HEK293 (cell line): Measurements from ENCODE around the gene HNRNPUL2.
"Not testable (repeated sequence)": the region's sequence is repeated elsewhere in the genome, so short reads cannot be mapped to it uniquely, and the experiment has no call there.

Source experiments
- CTCF ChIA-PET: fragments of 350-600 bp; formaldehyde crosslinking; extraction: SDS; loops from one replicate; lab custom pipeline; 2021; ENCODE audit warnings: antibody characterized with exemption; lab: Yijun Ruan, JAX
- POLR2A ChIA-PET: fragments of 300-600 bp; formaldehyde crosslinking; extraction: SDS; loops from one replicate; lab custom pipeline; 2020; ENCODE audit warnings: antibody characterized with exemption, inconsistent platforms; lab: Yijun Ruan, JAX
- H3K27ac ChIP-seq: fragments of 200-500 bp; sonication (Bioruptor generic); 2 replicates; pipeline ENCODE4 v1.5.1; 2014; ENCODE audit warnings: low read depth, low read length, control low read depth, inconsistent platforms; ENCODE audit errors: extremely low read depth
- H3K36me3 ChIP-seq, 2 experiments: fragments of 200-500 bp in 1 of 2; sonication (Bioruptor generic) in 1 of 2; 1 replicate in 1 of 2; 2 replicates in 1 of 2; pipeline ENCODE4 v1.5.1; 2014 to 2017; ENCODE audit warnings: inconsistent platforms in 2 of 2, low read length in 2 of 2; ENCODE audit not compliant: control insufficient read depth in 2 of 2, insufficient read depth in 1 of 2
- H3K4me1 ChIP-seq: fragments of 200-500 bp; sonication (Bioruptor generic); 2 replicates; pipeline ENCODE4 v1.5.1; 2014; ENCODE audit warnings: mild to moderate bottlenecking, low read length, inconsistent platforms; ENCODE audit not compliant: control insufficient read depth, insufficient read depth
- H3K4me3 ChIP-seq: 2 replicates; pipeline ENCODE4 v1.5.1; 2011; ENCODE audit warnings: low read depth, mild to moderate bottlenecking, control low read depth, low read length, moderate library complexity
- H3K9me3 ChIP-seq: fragments of 200-500 bp; sonication (Bioruptor generic); 2 replicates; pipeline ENCODE4 v1.5.1; 2014; ENCODE audit warnings: low read depth, low read length, inconsistent platforms; ENCODE audit not compliant: control insufficient read depth, insufficient read depth
- ELK4 ChIP-seq: IDR thresholded peaks from 2 replicates; pipeline ENCODE4 v1.6.1; 2011; ENCODE audit warnings: mild to moderate bottlenecking, low read depth, low read length, borderline replicate concordance
- GFI1B ChIP-seq: fragments of 450-650 bp; formaldehyde crosslinking; IDR thresholded peaks from 2 replicates; pipeline ENCODE4 v1.5.1; 2016; ENCODE audit warnings: missing biosample characterization, missing genetic modification characterization
- HOXA7 ChIP-seq: sonication (generic); formaldehyde crosslinking; IDR thresholded peaks from 2 replicates; pipeline ENCODE4 v1.8.1; 2022; ENCODE audit warnings: missing genetic modification reagents, borderline replicate concordance
- MYNN ChIP-seq: fragments of 450-650 bp; formaldehyde crosslinking; IDR thresholded peaks from 2 replicates; pipeline ENCODE4 v1.5.1; 2016; ENCODE audit warnings: missing biosample characterization, missing genetic modification characterization, borderline replicate concordance
- ZBTB26 ChIP-seq: fragments of 450-650 bp; formaldehyde crosslinking; optimal IDR thresholded peaks from 2 replicates; pipeline ENCODE3; 2016; ENCODE audit warnings: missing biosample characterization, mild to moderate bottlenecking, missing genetic modification characterization
- ZBTB44 ChIP-seq: fragments of 450-650 bp; IDR thresholded peaks from 2 replicates; pipeline ENCODE4 v1.5.1; 2018; ENCODE audit warnings: missing biosample characterization, mild to moderate bottlenecking, missing genetic modification characterization
- ZNF133 ChIP-seq: fragments of 450-650 bp; formaldehyde crosslinking; IDR thresholded peaks from 2 replicates; pipeline ENCODE4 v1.5.1; 2016; ENCODE audit warnings: missing biosample characterization, missing genetic modification characterization
- ZNF155 ChIP-seq: fragments of 450-650 bp; formaldehyde crosslinking; IDR thresholded peaks from 2 replicates; pipeline ENCODE4 v1.5.1; 2016; ENCODE audit warnings: missing biosample characterization, missing genetic modification characterization
- ZNF433 ChIP-seq: fragments of 450-650 bp; formaldehyde crosslinking; IDR thresholded peaks from 2 replicates; pipeline ENCODE4 v1.5.1; 2016; ENCODE audit warnings: missing biosample characterization, missing genetic modification characterization, low read depth
- ZNF449 ChIP-seq: fragments of 450-650 bp; formaldehyde crosslinking; IDR thresholded peaks from 2 replicates; pipeline ENCODE4 v1.5.1; 2017; ENCODE audit warnings: missing biosample characterization, mild to moderate bottlenecking, missing genetic modification characterization, moderate library complexity
- ZNF558 ChIP-seq: fragments of 450-650 bp; formaldehyde crosslinking; IDR thresholded peaks from 2 replicates; pipeline ENCODE4 v1.5.1; 2016; ENCODE audit warnings: missing biosample characterization, missing genetic modification characterization
- ZNF626 ChIP-seq: fragments of 450-650 bp; sonication (Bioruptor Pico); formaldehyde crosslinking; IDR thresholded peaks from 2 replicates; pipeline ENCODE4 v1.5.1; 2018; ENCODE audit warnings: missing biosample characterization, missing genetic modification characterization, inconsistent platforms
- ZNF707 ChIP-seq: fragments of 450-650 bp; formaldehyde crosslinking; IDR thresholded peaks from 2 replicates; pipeline ENCODE4 v1.5.1; 2016; ENCODE audit warnings: missing biosample characterization, missing genetic modification characterization
- ZNF747 ChIP-seq: fragments of 450-650 bp; formaldehyde crosslinking; IDR thresholded peaks from 2 replicates; pipeline ENCODE4 v1.5.1; 2016; ENCODE audit warnings: missing biosample characterization, missing genetic modification characterization
- ZSCAN5A ChIP-seq: fragments of 450-650 bp; formaldehyde crosslinking; IDR thresholded peaks from 2 replicates; pipeline ENCODE4 v1.5.1; 2016; ENCODE audit warnings: missing biosample characterization, missing genetic modification characterization

The HNRNPUL2 gene

GRCh38 chr11:62752177-62752785 lies 25.0 kb upstream of the HNRNPUL2 start:
- POLR2A ChIA-PET: interaction anchor here (0.5 to 2.6 kb wide), 4 partner anchors 9 to 159 kb away, joined by 3 to 28 read pairs (median 6); partner anchors contain the start of gene POLR2G
- H3K4me1 ChIP-seq: no peaks in the 10 kb centered on the region
- CTCF ChIA-PET: interaction anchor here (0.8 to 2.1 kb wide), 4 partner anchors 17 to 132 kb away, joined by 3 to 11 read pairs (median 4); no protein-coding TSS in a partner anchor
- H3K9me3 ChIP-seq: no peaks in the 10 kb centered on the region
- no peak for TF ChIP-seq ZNF433 (tag by site-specific recombination)
- no peak for TF ChIP-seq ZNF558 (tag by site-specific recombination)
- TF ChIP-seq ZNF155 (tag by site-specific recombination): no peak
- no peak for TF ChIP-seq MYNN (tag by site-specific recombination)
- TF ChIP-seq ZNF747 (tag by site-specific recombination): no peak
- TF ChIP-seq ZNF133: no peak
- TF ChIP-seq ZSCAN5A (tag by site-specific recombination): no peak
- TF ChIP-seq ZBTB26 (tag by site-specific recombination): no peak
- TF ChIP-seq GFI1B (tag by site-specific recombination): no peak
- TF ChIP-seq ZNF626 (tag by site-specific recombination): no peak
- H3K36me3 ChIP-seq: peaks cover 0 to 18% of the 10 kb centered on the region in 2 experiments; a peak in 2 of 3 replicates
- no peak overlapping the region for H3K27ac ChIP-seq
- no peak overlapping the region for H3K4me3 ChIP-seq

DNA sequence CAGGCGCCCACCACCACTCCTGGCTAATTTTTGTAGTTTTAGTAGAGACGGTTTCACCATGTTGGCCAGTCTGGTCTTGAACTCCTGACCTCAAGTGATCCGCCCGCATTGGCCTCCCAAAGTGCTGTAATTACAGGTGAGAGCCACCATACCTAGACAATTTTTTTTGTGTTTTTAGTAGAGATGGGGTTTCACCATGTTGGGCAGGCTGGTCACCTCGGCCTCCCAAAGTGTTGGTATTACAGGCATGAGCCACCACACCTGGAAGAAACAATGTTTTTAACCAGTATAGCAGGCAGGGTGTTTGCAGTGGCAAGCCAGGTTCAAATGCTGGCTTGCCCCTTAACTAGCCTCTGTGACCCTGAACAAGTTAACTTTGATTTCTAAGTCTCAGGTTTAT lies 22.7 kb upstream of the HNRNPUL2 start:
- H3K4me3 ChIP-seq, H3K4me1 ChIP-seq, H3K9me3 ChIP-seq, H3K27ac ChIP-seq: not testable (repeated sequence)
- ChIA-PET POLR2A (interaction anchor here (0.7 kb wide), 2 partner anchors 22 to 418 kb away, joined by 4 to 7 read pairs; partner anchors contain the start of gene TAF6L), CTCF (interaction anchor here (1.2 kb wide), 1 partner anchor 20 kb away, joined by 3 read pairs; no protein-coding TSS in a partner anchor)
- H3K36me3 ChIP-seq: peaks cover 0 to 18% of the 10 kb centered on the region in 2 experiments; a peak in 2 of 3 replicates
- peak; percentile 87 for TF ChIP-seq ZNF449 (tag by site-specific recombination)

- no peak overlapping the region for H3K4me3 ChIP-seq
- peaks cover 0 to 14% of the 10 kb centered on the region in 2 experiments; a peak in 2 of 3 replicates for H3K36me3 ChIP-seq
- H3K9me3 ChIP-seq: no peaks in the 10 kb centered on the region
- no peaks in the 10 kb centered on the region for H3K4me1 ChIP-seq
- POLR2A ChIA-PET: interaction anchor here (0.7 to 2.8 kb wide), 3 partner anchors 14 to 22 kb away, joined by 3 to 14 read pairs (median 4); partner anchors contain the start of genes HNRNPUL2 and POLR2G
- no peak overlapping the region for H3K27ac ChIP-seq
- CTCF ChIA-PET: interaction anchor here (0.6 to 1.6 kb wide), 6 partner anchors 20 to 157 kb away, joined by 3 to 5 read pairs (median 4); partner anchors contain the start of gene TMEM179B
- TF ChIP-seq ZBTB44 (tag by site-specific recombination): peak; percentile 92
- TF ChIP-seq ELK4: no peak
- no peak for TF ChIP-seq HOXA7
- no peak for TF ChIP-seq ZNF707 (tag by site-specific recombination)
Measured at GRCh38 chr11:62747475-62748160, 20.4 kb upstream of the HNRNPUL2 start.
